Type B pancreatic cell (in vitro differentiated cells): Measurements from ENCODE around the gene COL8A2. TPM values are rescaled to one million over a fixed set of nuclear protein-coding genes. Genes with fewer than 3 reads are reported as not detected.

Experiments used
- DNase-seq: peaks from one replicate; pipeline ENCODE4 v3.0.0; 2021; ENCODE audit warnings: mixed read lengths; ENCODE audit not compliant: unreplicated experiment; ENCODE audit errors: extremely low spot score
- H3K27ac Mint-ChIP-seq: 2 replicates; pipeline ENCODE4 v1.8.0; 2021; ENCODE audit warnings: mild to moderate bottlenecking, mixed read lengths
- H3K27me3 Mint-ChIP-seq: 2 replicates; pipeline ENCODE4 v1.8.0; 2021; ENCODE audit warnings: mixed read lengths
- H3K36me3 Mint-ChIP-seq: 2 replicates; pipeline ENCODE4 v1.8.0; 2021; ENCODE audit warnings: mixed read lengths
- H3K4me1 Mint-ChIP-seq: one replicate; pipeline ENCODE4 v1.8.0; 2021; ENCODE audit warnings: mixed read lengths; ENCODE audit not compliant: unreplicated experiment
- H3K4me3 Mint-ChIP-seq: 2 replicates; pipeline ENCODE4 v1.8.0; 2021; ENCODE audit warnings: mild to moderate bottlenecking, mixed read lengths
- H3K9me3 Mint-ChIP-seq: 2 replicates; pipeline ENCODE4 v1.8.0; 2021; ENCODE audit warnings: mixed read lengths
- CTCF ChIP-seq: fragments of 200-600 bp; sonication (generic); conservative IDR thresholded peaks from 2 replicates; pipeline ENCODE4 v1.5.0; 2021; ENCODE audit warnings: antibody characterized with exemption, mild to moderate bottlenecking
- total RNA-seq: library from RNA; stranded (reverse); gene quantifications from 2 replicates; pipeline ENCODE4 v1.2.1, GENCODE V29; 2021; ENCODE audit warnings: low replicate concordance

COL8A2 gene
- total RNA-seq, 1 donor from 2014 or later = 2.5 TPM

DNA sequence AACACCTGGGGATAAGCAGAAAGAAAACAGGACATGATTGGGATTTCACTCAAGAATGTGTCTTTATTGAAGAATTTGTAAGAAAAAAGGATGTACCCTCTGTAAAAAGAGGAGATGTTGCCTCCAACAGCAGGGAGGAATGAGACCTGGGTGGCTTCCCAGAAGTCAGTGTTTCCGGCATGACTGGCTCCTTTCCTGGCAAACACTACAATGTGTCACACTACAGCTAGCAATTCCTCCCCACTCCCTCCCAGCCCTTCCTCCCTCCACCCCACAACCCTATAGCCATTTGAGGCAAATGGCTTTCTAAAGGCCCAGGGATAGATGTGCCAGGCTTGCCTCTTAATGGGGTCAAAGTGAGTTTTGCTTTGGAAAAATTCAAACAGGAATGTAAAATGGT, 11.5 kb upstream of the COL8A2 start:
- H3K27me3 Mint-ChIP-seq = no peaks in the 10 kb centered on the region
- no peak overlapping the region for H3K4me3 Mint-ChIP-seq
- H3K4me1 Mint-ChIP-seq = peaks cover 16% of the 10 kb centered on the region
- peak overlapping the region; percentile 74 for H3K27ac Mint-ChIP-seq
- peaks cover 11% of the 10 kb centered on the region for H3K36me3 Mint-ChIP-seq
- DNase-seq = no peak
- no peaks in the 10 kb centered on the region for H3K9me3 Mint-ChIP-seq
- no peak for TF ChIP-seq CTCF

GRCh38 chr1:36135796-36136195, 10.8 kb upstream of the COL8A2 start:
- no peaks in the 10 kb centered on the region for H3K9me3 Mint-ChIP-seq
- H3K36me3 Mint-ChIP-seq = peaks cover 7% of the 10 kb centered on the region
- DNase-seq = no peak
- no peak overlapping the region for H3K4me3 Mint-ChIP-seq
- no peak for TF ChIP-seq CTCF
- H3K27ac Mint-ChIP-seq = peak overlapping the region; percentile 74
- H3K4me1 Mint-ChIP-seq = peaks cover 11% of the 10 kb centered on the region
- no peaks in the 10 kb centered on the region for H3K27me3 Mint-ChIP-seq

DNA sequence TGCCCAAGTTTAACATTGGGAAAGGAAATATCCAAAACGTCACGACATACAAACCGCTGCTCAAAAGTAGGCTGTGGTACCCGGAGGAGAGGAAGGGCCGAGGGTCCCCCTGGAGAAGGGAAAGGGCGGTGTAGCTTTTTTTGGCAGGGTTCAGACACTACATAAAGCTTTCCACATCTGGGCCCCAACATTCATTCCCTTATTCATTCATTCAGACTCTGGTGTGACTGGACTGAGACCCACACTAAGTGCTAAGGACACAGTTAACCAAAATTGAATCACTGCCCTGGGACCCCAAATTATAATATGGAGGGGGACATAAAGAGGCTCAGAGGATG, 10.3 kb upstream of the COL8A2 start:
- H3K27me3 Mint-ChIP-seq = no peaks in the 10 kb centered on the region
- H3K36me3 Mint-ChIP-seq = peaks cover 7% of the 10 kb centered on the region
- no peaks in the 10 kb centered on the region for H3K9me3 Mint-ChIP-seq
- peak overlapping the region; percentile 71 for H3K27ac Mint-ChIP-seq
- peaks cover 12% of the 10 kb centered on the region for H3K4me1 Mint-ChIP-seq
- no peak for DNase-seq
- H3K4me3 Mint-ChIP-seq = no peak overlapping the region
- TF ChIP-seq CTCF = no peak

- Mint-ChIP-seq H3K4me1 (peaks cover 14% of the 10 kb centered on the region), H3K4me3 (peak overlapping the region; percentile 13), H3K9me3 (no peaks in the 10 kb centered on the region), H3K27ac (peak overlapping the region; percentile 71), H3K36me3 (peaks cover 7% of the 10 kb centered on the region), H3K27me3 (no peaks in the 10 kb centered on the region)
- no peak for DNase-seq
- TF ChIP-seq CTCF = peak; percentile 89
Observed at GRCh38 chr1:36134505-36135329, 9.7 kb upstream of the COL8A2 start.

GRCh38 chr1:36134031-36134430, 9.0 kb upstream of the COL8A2 start:
- DNase-seq = no peak
- peaks cover 14% of the 10 kb centered on the region for H3K4me1 Mint-ChIP-seq
- peak overlapping the region; percentile 71 for H3K27ac Mint-ChIP-seq
- peak overlapping the region; percentile 13 for H3K4me3 Mint-ChIP-seq
- H3K9me3 Mint-ChIP-seq = no peaks in the 10 kb centered on the region
- no peak for TF ChIP-seq CTCF
- H3K36me3 Mint-ChIP-seq = peaks cover 4% of the 10 kb centered on the region
- H3K27me3 Mint-ChIP-seq = no peaks in the 10 kb centered on the region
